Raji (cell line): ENCODE data around the gene DEGS2.

Source experiments
- POLR2A ChIP-seq: IDR thresholded peaks from 2 replicates; pipeline ENCODE4 v1.6.1; 2011; ENCODE audit warnings: low read depth, low read length, control low read depth; ENCODE audit not compliant: insufficient read depth

The DEGS2 gene

DNA sequence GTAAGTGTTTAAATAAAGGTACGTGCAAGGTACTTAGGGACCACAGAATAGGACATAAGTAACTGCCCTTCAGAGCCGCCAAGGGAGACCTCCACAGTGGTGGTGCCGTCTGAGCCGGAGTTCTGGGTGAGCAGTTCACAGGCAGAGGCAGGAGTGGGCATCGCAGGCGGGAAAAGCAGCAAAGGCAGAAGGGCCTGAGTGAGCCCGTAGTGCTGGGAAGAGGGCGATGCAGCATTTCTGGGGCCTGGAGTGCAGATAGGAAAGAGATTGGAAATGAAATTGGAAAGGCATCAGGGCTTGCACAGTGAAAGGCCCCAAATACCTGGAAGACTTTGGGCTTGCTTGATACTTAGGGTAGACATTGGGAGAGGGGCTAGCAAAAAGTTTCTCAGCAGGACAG is 61.3 kb downstream of the DEGS2 start:
- no peak for TF ChIP-seq POLR2A

DNA sequence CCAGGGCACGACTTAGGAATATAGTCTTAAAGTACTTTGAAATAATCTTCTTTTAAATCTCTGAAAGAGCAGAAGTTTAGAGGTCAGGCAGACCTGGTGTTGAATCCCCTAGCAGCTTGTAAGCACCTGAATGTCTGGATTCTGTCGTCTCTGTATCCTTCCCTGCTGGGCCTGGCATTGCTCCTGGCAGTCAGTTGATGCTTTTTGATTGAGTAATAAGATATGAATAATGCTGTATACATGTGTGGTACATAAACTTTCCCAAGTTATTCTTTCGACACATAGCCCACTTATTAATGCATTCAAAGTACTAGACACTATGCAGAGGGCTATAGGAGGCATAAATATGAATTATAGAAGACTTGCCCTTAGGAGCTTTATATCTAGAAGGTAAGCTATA is 62.8 kb downstream of the DEGS2 start:
- TF ChIP-seq POLR2A: no peak
